Measurements from ENCODE around the gene PLA2G4D.
A peak's percentile ranks its signal among the peaks of the same experiment; 100 is the strongest.

Gene PLA2G4D

DNA sequence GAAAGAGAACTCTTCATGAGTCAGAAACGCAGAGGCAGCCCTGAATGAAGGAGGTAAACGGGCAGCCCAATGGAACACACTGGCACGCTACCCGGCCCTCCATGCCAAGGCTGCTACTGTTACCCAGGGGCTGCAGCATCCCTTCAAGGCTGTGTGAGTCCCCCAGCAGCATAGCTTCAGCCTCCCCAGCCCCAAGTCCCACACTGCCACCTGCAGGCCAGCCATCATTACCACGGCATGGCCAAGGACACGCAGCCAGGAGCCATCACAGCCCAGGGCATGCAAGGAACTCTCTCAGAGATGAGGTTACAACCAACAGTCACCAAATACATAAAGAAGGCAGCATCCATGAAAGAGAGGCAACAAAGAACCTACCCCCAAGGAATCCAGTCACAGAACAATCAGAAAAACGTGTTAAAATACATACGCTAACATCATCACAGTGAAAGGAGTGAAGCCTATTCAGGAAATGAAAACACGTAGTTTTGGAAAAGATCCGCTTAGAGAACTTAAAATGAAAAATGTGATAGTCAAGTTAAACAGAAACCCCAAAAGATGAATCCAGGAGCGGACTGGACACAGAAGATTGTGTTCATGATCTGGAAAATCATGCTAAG, 39.6 kb upstream of the PLA2G4D start:
- Mint-ChIP-seq H3K27me3 (peaks cover 27% of the 10 kb centered on the region), H3K4me1 (peaks cover 5% of the 10 kb centered on the region), H3K27ac (no peak overlapping the region), H3K36me3 (no peaks in the 10 kb centered on the region), H3K9me3 (no peaks in the 10 kb centered on the region), H3K4me3 (no peak overlapping the region)
- DNase-seq (ENCODE audit: low spot score in 2 of 2) = peak; percentile 26 to 47
- peak; percentile 80 for ATAC-seq (ENCODE audit: low read depth)

DNA sequence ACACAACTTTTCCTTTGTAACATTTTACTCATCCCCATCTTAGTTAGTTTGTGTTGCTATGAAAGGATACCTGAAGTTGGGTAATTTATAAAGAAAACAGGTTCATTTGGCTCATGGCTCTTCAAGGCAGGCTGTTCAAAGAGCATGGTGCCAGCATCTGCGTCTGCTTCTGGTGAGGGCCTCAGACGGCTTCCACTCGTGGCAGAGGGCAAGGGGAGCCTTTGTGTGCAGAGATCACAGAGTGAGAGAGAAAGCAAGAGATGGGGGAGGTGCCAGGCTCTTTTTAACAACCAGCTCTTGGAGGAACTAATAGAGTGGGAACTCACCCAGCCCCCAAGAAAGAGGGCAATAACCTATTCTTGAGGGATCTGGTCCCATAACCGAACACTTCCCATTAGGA, 39.0 kb upstream of the PLA2G4D start:
- ATAC-seq (ENCODE audit: low read depth) (no peak), DNase-seq (ENCODE audit: low spot score in 2 of 2) (no peak)
- peaks cover 29% of the 10 kb centered on the region for H3K27me3 Mint-ChIP-seq
- H3K27ac Mint-ChIP-seq = no peak overlapping the region
- no peaks in the 10 kb centered on the region for H3K9me3 Mint-ChIP-seq
- H3K4me1 Mint-ChIP-seq = peaks cover 5% of the 10 kb centered on the region
- no peaks in the 10 kb centered on the region for H3K36me3 Mint-ChIP-seq
- no peak overlapping the region for H3K4me3 Mint-ChIP-seq

DNA sequence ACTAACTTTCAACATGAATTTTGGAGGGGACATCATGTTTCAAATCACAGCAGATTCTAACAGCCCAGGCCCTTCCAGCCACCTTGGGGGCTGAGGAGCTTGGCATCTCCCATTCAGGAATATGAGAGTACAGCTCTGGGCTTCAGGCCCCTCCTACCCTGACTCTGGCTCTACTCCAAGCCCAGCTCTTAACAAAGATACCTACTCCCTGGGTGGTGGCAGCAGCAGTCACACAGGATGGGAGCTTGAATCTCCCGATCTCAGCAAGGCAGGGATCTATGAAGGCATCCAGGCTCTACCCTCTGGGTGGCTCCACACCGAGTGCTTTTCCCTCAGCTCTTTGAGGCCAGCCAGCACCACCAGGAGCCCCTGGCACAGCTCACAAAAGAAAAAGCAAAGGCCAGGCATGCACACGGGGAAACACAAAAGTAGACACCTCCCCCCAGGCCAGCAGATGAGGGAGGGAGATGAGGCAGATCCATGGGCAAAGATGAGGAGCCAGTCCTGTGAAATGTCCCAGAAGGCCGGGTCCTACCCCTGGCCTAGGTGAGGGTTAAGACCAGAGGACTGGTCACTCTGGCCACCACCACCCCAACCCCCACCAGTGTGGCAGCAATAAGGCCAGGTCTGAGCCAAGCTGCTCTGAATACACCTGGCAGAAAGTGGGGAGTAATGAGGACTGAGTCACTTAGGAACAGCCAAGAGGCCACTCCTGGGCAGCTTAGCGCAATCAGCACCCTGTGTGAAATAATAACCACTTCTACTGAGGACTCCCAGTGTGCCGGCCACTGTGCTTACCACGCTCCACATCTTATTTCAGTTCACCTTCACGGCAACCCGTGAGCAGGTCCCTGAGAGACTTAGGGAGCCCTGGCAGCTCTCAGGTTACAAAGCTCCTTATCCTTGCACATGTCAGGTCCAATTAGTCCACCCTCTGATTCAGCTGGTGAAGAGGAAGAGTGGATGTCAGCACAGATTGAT, 37.8 kb upstream of the PLA2G4D start:
- H3K4me3 Mint-ChIP-seq = no peak overlapping the region
- no peak for ATAC-seq (ENCODE audit: low read depth)
- H3K9me3 Mint-ChIP-seq = no peaks in the 10 kb centered on the region
- peaks cover 3% of the 10 kb centered on the region for H3K4me1 Mint-ChIP-seq
- DNase-seq (ENCODE audit: low spot score in 2 of 2) = no peak
- no peak overlapping the region for H3K27ac Mint-ChIP-seq
- no peaks in the 10 kb centered on the region for H3K36me3 Mint-ChIP-seq
- H3K27me3 Mint-ChIP-seq = peaks cover 31% of the 10 kb centered on the region

DNA sequence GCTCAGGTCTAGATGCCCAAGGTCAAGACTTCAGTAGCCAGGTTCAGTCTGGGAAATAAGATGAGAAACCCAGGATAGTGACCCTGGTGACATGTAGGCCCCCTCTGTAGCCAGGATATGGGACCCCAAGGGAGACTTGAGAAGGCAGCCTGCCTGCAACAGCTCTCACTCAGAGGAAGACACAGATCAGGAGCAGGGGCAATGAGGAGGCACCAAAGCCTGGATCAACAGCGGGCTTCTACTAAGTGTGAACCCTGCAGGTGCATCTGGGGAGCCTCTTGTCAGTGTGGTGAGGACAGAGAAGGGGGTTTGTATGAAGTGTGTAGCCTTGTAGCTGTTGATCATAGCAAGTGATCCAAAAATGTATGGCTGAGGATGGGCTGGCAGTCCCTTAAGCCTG, 36.6 kb upstream of the PLA2G4D start:
- no peak overlapping the region for H3K27ac Mint-ChIP-seq

DNA sequence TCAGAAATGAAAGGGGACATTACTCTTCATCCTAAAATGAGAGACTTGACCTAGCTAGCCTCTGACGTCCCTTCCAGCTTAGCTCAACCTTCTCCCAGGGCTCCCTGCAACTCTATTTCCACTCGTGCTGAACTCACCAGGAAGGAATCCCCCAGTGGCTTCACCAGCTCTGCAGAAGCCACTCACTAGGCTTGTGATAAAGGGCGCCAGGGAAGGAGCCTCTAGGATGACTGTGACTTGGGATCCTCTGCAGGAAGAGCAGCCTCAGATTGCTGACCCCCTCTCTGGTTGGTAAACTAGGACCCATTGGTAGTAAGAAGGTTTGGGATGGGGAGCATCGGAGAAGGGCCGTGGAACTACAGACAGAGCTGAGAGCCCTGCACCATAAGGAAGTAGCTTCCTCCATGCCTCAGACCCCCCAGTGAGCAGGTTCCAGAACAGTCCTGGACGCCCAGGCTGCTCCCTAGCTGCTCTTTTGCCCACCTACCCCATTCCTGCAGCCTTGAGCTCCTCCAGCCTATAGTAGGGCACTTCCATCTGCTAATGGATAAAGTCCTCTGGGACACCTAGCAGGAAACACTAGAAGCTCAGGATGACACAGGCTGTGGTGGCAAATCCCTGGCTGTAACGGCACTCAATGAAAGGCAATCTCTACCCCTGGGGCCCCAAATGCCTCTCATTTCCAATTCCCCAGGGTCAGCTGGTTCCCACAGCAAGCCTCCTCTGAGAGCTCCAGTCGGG, 36.1 kb upstream of the PLA2G4D start:
- Mint-ChIP-seq H3K36me3 (no peaks in the 10 kb centered on the region), H3K27me3 (peaks cover 31% of the 10 kb centered on the region), H3K4me1 (peaks cover 3% of the 10 kb centered on the region), H3K27ac (no peak overlapping the region), H3K4me3 (no peak overlapping the region), H3K9me3 (no peaks in the 10 kb centered on the region)
- DNase-seq (ENCODE audit: low spot score in 2 of 2) (no peak), ATAC-seq (ENCODE audit: low read depth) (no peak)

More for the DNA sequence above, 36.6 kb upstream of the PLA2G4D start:
- no peaks in the 10 kb centered on the region for H3K36me3 Mint-ChIP-seq
- H3K4me1 Mint-ChIP-seq = peaks cover 3% of the 10 kb centered on the region
- peaks cover 31% of the 10 kb centered on the region for H3K27me3 Mint-ChIP-seq
- H3K4me3 Mint-ChIP-seq = no peak overlapping the region
- DNase-seq (ENCODE audit: low spot score in 2 of 2) = no peak
- ATAC-seq (ENCODE audit: low read depth) = no peak
- no peaks in the 10 kb centered on the region for H3K9me3 Mint-ChIP-seq

DNA sequence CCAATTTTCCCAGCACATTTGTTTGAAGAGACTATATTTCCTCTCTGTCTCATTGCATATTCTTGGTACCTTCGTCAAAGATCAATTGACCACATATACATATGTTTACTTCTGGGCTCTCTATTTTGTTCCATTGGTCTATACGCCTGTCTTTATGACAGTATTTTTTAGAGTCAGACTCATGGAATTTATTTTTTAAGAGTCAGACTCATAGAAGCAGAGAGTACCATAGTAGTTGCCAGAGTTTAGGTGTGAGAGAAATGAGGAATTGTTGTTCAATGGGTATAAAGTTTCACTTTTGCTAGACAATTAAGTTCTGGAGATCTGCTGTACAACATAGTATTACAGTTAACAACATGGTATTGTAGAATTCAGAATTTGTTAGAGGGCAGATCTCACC, 35.0 kb upstream of the PLA2G4D start:
- ATAC-seq (ENCODE audit: low read depth) = no peak

DNA sequence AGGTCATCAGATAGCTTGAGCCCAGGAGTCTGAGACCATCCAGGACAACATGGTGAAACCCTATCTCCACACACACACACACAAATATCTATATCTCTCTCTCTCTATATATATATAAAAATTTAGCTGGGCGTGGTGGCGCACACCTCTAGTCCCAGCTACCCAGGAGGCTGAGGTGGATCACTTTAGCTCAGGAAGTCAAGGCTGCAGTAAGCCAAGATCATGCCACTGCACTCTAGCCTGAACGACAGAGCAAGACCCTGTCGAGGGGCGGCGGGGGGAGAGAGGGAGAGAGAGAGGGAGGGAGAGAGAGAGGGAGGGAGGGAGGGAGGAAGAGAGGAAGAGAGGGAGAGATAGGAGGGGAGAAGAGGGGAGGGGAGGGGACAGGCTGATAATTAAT, 34.1 kb upstream of the PLA2G4D start:
- no peak overlapping the region for H3K4me3 Mint-ChIP-seq
- peaks cover 3% of the 10 kb centered on the region for H3K4me1 Mint-ChIP-seq
- DNase-seq (ENCODE audit: low spot score in 2 of 2) (no peak), ATAC-seq (ENCODE audit: low read depth) (no peak)
- H3K9me3 Mint-ChIP-seq = no peaks in the 10 kb centered on the region
- H3K27me3 Mint-ChIP-seq = peaks cover 30% of the 10 kb centered on the region
- no peak overlapping the region for H3K27ac Mint-ChIP-seq
- no peaks in the 10 kb centered on the region for H3K36me3 Mint-ChIP-seq

More for the DNA sequence above, 35.0 kb upstream of the PLA2G4D start:
- no peak for DNase-seq (ENCODE audit: low spot score in 2 of 2)
- no peaks in the 10 kb centered on the region for H3K9me3 Mint-ChIP-seq
- peaks cover 3% of the 10 kb centered on the region for H3K4me1 Mint-ChIP-seq
- H3K4me3 Mint-ChIP-seq = no peak overlapping the region
- H3K27ac Mint-ChIP-seq = no peak overlapping the region
- no peaks in the 10 kb centered on the region for H3K36me3 Mint-ChIP-seq
- peaks cover 31% of the 10 kb centered on the region for H3K27me3 Mint-ChIP-seq

DNA sequence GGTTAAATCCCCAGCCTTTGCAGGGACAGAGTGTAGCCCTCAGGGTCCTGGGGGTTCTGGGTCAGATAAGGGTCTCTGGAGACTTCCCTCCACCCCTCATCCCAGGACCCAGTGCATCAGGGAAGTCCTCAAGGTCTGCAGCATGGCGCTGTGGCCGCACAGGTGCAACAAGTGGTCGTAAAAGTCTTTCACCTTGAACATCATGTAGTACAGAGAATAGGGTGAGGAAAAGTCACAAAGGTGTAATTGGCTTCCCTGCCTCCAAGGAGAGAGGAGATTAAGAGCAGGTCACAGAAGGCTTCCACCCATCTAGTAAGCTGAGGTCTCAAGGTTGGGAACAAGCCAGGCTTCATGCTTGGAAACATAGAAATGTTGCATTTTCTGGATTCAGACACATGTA, 29.2 kb upstream of the PLA2G4D start:
- H3K4me3 Mint-ChIP-seq = no peak overlapping the region
- peaks cover 9% of the 10 kb centered on the region for H3K27me3 Mint-ChIP-seq
- ATAC-seq (ENCODE audit: low read depth) (no peak), DNase-seq (ENCODE audit: low spot score in 2 of 2) (no peak)
- no peaks in the 10 kb centered on the region for H3K9me3 Mint-ChIP-seq
- peaks cover 3% of the 10 kb centered on the region for H3K4me1 Mint-ChIP-seq
- no peaks in the 10 kb centered on the region for H3K36me3 Mint-ChIP-seq
- no peak overlapping the region for H3K27ac Mint-ChIP-seq

DNA sequence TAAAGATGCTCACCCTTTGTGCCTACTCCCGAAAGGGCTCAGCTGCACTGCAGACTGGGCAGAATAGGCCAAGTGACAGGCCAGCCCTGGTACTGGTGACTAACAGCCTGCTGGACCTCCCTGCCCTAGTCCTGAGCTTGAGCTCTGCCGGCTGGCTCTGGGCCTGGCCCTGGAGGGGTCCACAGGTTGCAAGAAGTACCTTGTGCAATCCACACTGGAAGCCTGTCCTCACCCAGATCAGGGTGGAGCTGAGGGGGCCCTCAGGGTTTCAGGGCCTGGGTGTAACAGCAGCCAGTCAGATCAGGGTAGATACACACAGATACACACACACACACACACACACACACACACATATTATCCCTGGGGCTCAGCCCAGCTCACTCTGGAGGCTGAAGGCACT, 27.3 kb upstream of the PLA2G4D start:
- ATAC-seq (ENCODE audit: low read depth) = no peak
- no peak overlapping the region for H3K27ac Mint-ChIP-seq
- DNase-seq (ENCODE audit: low spot score in 2 of 2) = no peak
- H3K4me1 Mint-ChIP-seq = peaks cover 3% of the 10 kb centered on the region
- no peak overlapping the region for H3K4me3 Mint-ChIP-seq
- H3K36me3 Mint-ChIP-seq = no peaks in the 10 kb centered on the region
- H3K27me3 Mint-ChIP-seq = peaks cover 4% of the 10 kb centered on the region
- H3K9me3 Mint-ChIP-seq = no peaks in the 10 kb centered on the region

DNA sequence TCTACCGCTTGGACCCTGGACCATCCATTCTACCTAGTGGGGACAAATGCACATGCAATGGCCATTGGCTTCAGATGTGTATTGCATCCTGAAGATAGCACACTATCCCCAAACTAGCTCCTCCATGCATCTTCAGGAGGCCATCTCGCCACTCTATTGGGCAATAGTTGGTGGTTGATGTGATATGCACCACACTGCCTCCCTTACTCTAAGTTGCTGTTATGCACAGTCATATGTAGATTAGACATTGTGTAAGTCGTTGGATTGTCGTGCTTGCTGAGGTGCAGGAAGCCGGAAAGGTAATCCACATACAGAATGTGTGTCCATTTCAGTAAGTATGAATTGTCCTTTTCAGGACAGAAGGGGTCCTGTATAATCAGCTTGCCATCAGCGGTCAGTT, 26.7 kb upstream of the PLA2G4D start:
- peaks cover 3% of the 10 kb centered on the region for H3K9me3 Mint-ChIP-seq
- H3K36me3 Mint-ChIP-seq = peaks cover 2% of the 10 kb centered on the region
- peaks cover 3% of the 10 kb centered on the region for H3K4me1 Mint-ChIP-seq
- no peak for DNase-seq (ENCODE audit: low spot score in 2 of 2)
- H3K27ac Mint-ChIP-seq = no peak overlapping the region
- peaks cover 8% of the 10 kb centered on the region for H3K27me3 Mint-ChIP-seq
- H3K4me3 Mint-ChIP-seq = no peak overlapping the region
- ATAC-seq (ENCODE audit: low read depth) = no peak

DNA sequence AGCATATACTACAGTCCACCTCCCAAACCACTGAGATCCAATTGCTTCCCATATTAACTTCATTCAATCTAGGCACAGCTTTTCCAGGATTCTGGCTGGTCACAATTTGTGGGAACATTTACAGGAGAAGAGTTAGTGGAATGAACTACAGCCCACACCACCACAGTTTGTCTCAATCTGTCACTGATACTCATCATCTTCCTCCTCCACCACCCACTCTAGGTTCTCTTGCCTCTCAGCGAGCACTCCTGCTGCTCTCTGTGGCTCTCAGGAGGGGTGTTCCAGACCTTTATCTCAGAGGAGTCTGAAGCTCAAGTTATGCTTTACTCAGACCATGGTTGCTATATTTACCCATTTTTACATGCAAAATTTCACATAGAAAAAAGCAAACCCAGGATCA, 25.9 kb upstream of the PLA2G4D start:
- no peak for ATAC-seq (ENCODE audit: low read depth)
- Mint-ChIP-seq H3K27me3 (peaks cover 8% of the 10 kb centered on the region), H3K36me3 (peaks cover 2% of the 10 kb centered on the region), H3K27ac (no peak overlapping the region), H3K4me1 (peaks cover 3% of the 10 kb centered on the region), H3K4me3 (no peak overlapping the region), H3K9me3 (peaks cover 3% of the 10 kb centered on the region)
- DNase-seq (ENCODE audit: low spot score in 2 of 2) = no peak

DNA sequence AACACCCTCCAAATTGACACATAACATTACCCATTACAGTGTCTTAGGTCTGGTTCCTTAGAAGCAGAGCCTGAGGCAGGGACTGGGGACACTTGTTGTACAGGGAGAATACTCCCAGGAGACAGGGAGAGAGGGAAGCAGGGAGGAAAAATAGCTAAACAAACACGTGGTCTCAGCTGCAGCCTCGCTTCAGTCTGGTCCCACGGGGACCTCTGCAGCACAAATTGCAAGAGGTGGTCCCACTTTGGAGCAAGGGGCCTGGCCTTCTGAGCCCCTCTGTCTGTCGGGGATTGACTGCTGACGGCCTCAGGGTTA, 25.0 kb upstream of the PLA2G4D start:
- Mint-ChIP-seq H3K36me3 (peaks cover 2% of the 10 kb centered on the region), H3K4me1 (peaks cover 3% of the 10 kb centered on the region), H3K27ac (no peak overlapping the region), H3K27me3 (peaks cover 8% of the 10 kb centered on the region), H3K4me3 (no peak overlapping the region), H3K9me3 (peaks cover 3% of the 10 kb centered on the region)
- no peak for ATAC-seq (ENCODE audit: low read depth)
- DNase-seq (ENCODE audit: low spot score in 2 of 2) = no peak

DNA sequence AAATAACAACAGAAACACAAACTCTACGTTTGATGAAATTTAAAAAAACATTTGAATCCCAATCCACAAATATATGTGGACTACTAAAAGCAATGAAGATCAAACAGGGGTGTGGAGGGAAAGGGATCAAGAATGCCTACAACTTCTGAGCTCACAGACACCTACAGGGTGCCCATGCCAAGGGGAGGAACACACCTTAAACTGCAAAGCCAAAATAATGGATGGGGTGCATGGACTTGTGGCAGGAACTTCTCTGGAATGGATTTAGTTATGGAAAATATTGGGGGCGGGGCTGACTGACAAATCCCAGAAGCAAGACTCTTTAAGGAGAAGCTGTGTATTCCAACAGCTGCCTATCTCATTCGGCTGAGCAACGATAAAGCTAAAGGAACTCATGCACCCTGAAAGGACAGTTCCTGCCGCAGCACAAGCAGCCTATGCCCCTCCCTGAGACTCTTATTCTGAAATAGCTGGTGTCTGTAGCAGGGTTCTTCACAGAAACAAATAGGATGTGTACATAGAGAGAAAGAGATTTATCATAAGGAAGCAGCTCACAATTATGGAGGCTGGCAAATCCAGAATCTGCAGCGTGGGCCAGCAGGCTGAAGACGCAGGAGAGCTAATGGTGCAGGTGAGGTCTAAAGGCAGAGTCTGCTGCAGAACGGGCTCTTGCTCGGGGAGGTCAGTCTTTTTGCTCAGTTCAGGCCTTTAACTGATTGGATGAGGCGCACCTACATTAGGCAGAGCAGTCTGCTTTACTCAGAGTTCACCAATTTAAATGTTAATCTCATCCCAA, 24.5 kb upstream of the PLA2G4D start:
- Mint-ChIP-seq H3K27me3 (peaks cover 8% of the 10 kb centered on the region), H3K9me3 (peaks cover 3% of the 10 kb centered on the region), H3K27ac (no peak overlapping the region), H3K4me1 (peaks cover 3% of the 10 kb centered on the region), H3K4me3 (no peak overlapping the region), H3K36me3 (peaks cover 2% of the 10 kb centered on the region)
- no peak for DNase-seq (ENCODE audit: low spot score in 2 of 2)
- ATAC-seq (ENCODE audit: low read depth) = no peak
